ENCODE measurements around the gene GRN. TPM values are rescaled to one million over a fixed set of nuclear protein-coding genes. Genes with fewer than 3 reads are reported as not detected.

Gene GRN
- polyA plus RNA-seq, 1 of the 3 experiments (the other 2 are of a cell fraction) = 442 TPM

DNA sequence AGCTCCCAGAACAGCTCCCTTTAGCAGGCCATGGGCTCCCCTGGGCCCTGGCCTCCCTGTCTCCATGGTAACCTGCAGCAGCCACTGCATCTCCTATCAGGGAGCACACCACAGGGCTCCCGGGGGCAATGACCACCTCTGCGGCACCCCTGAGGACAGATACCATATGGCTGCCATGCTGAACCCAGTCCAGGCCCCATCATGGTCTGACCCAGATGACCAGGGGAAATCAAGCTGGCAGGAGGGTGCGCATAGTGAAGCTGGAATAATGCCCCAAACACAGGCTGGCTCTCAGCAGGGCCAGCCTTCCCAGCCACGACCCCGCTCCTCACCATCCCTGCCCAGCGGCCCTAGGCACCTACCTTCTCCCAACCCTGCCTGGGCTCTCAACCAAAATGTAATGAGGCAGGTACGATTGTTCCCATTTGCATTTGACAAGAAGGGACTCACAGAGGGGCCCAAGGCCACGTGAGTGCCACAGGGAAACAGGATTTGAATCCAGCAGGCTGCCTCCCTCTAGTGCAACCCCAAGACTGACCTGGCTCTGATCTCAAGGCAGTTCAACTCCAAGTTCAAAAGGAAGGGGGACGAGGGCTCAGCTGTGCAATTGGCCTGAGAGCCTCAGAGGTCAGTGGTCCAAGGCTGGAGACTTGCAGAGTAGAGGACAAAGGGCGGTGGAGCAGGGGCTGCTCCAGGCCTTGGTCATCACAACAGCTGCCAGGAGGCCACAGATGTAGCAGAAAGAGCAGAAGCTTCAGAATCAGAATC, 34.3 kb upstream of the GRN start:
- no peak overlapping the region for H3K4me3 ChIP-seq (ENCODE audit: low read depth in 2 of 2, low read length in 1 of 2)
- no peaks in the 10 kb centered on the region for H3K9me3 ChIP-seq
- H2AFZ ChIP-seq (ENCODE audit: low read depth) = no peak overlapping the region
- H3K36me3 ChIP-seq (replicated peaks in 1 of 2; ENCODE audit: control insufficient read depth in 1 of 2, insufficient read depth in 2 of 2, low read length in 1 of 2) = no peaks in the 10 kb centered on the region
- H3K27me3 ChIP-seq (ENCODE audit: insufficient read depth) = no peaks in the 10 kb centered on the region
- no peaks in the 10 kb centered on the region for H3K79me2 ChIP-seq (ENCODE audit: insufficient read depth)
- POLR2A ChIA-PET = interaction anchor here (1.0 to 4.4 kb wide), 4 partner anchors 9 to 112 kb away, joined by 3 to 34 read pairs (median 22); partner anchors contain the start of gene SLC25A39
- no peak overlapping the region for H3K4me2 ChIP-seq
- WGBS (ENCODE audit: low lambda C conversion rate) = 23% methylated on average over 5 of the region's 10 CpGs
- no peaks in the 10 kb centered on the region for H4K20me1 ChIP-seq (ENCODE audit: insufficient read depth)
- peaks cover 0 to 31% of the 10 kb centered on the region in 2 experiments; a peak in 1 of 4 replicates for H3K4me1 ChIP-seq (ENCODE audit: control insufficient read depth in 1 of 2, insufficient read depth in 2 of 2, low read depth in 1 of 2, low read length in 1 of 2)
- H3K27ac ChIP-seq (ENCODE audit: low read depth in 2 of 2, low read length in 1 of 2) = no peak overlapping the region
- no peaks in the 10 kb centered on the region for H3K9me2 ChIP-seq
- H3F3A ChIP-seq (replicated peaks; ENCODE audit: insufficient read depth) = no peaks in the 10 kb centered on the region
- CTCF ChIA-PET = interaction anchor here (1.1 to 5.7 kb wide), 7 partner anchors 13 to 125 kb away, joined by 3 to 37 read pairs (median 6); partner anchors contain the start of genes GRN, SLC25A39 and UBTF
- H3K9ac ChIP-seq = no peak overlapping the region
- no peak for TF ChIP-seq EP300 (IDR thresholded peaks at IDR 0.05; ENCODE audit: borderline replicate concordance in 1 of 2, low read depth in 1 of 2, low read length in 1 of 2)
- no peak for TF ChIP-seq SIN3A (IDR thresholded peaks at IDR 0.05; ENCODE audit: borderline replicate concordance, low read depth, low read length)
- TF ChIP-seq TEAD4 (IDR thresholded peaks at IDR 0.05; ENCODE audit: borderline replicate concordance, insufficient read depth) = no peak
- TF ChIP-seq, protein P1, sequence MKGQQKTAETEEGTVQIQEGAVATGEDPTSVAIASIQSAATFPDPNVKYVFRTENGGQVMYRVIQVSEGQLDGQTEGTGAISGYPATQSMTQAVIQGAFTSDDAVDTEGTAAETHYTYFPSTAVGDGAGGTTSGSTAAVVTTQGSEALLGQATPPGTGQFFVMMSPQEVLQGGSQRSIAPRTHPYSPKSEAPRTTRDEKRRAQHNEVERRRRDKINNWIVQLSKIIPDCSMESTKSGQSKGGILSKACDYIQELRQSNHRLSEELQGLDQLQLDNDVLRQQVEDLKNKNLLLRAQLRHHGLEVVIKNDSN (IDR thresholded peaks at IDR 0.05; ENCODE audit: borderline replicate concordance, low read depth) = no peak
- TF ChIP-seq FOSL2 (IDR thresholded peaks at IDR 0.05; ENCODE audit: borderline replicate concordance, low read depth) = no peak
- no peak for TF ChIP-seq TAF1 (IDR thresholded peaks at IDR 0.05; ENCODE audit: borderline replicate concordance, low read depth, low read length)
- TF ChIP-seq USF2 (IDR thresholded peaks at IDR 0.05; ENCODE audit: borderline replicate concordance, low read depth, low read length) = no peak
- TF ChIP-seq RFX5 (IDR thresholded peaks at IDR 0.05; ENCODE audit: low read length) = no peak
- no peak for TF ChIP-seq ZBTB33 (IDR thresholded peaks at IDR 0.05; ENCODE audit: borderline replicate concordance, low read depth)
- TF ChIP-seq, protein P2, sequence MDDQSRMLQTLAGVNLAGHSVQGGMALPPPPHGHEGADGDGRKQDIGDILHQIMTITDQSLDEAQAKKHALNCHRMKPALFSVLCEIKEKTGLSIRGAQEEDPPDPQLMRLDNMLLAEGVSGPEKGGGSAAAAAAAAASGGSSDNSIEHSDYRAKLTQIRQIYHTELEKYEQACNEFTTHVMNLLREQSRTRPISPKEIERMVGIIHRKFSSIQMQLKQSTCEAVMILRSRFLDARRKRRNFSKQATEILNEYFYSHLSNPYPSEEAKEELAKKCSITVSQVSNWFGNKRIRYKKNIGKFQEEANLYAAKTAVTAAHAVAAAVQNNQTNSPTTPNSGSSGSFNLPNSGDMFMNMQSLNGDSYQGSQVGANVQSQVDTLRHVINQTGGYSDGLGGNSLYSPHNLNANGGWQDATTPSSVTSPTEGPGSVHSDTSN (IDR thresholded peaks at IDR 0.05) = no peak
- no peak for TF ChIP-seq MEF2A (IDR thresholded peaks at IDR 0.05; ENCODE audit: borderline replicate concordance, low read depth)
- TF ChIP-seq, protein P3, sequence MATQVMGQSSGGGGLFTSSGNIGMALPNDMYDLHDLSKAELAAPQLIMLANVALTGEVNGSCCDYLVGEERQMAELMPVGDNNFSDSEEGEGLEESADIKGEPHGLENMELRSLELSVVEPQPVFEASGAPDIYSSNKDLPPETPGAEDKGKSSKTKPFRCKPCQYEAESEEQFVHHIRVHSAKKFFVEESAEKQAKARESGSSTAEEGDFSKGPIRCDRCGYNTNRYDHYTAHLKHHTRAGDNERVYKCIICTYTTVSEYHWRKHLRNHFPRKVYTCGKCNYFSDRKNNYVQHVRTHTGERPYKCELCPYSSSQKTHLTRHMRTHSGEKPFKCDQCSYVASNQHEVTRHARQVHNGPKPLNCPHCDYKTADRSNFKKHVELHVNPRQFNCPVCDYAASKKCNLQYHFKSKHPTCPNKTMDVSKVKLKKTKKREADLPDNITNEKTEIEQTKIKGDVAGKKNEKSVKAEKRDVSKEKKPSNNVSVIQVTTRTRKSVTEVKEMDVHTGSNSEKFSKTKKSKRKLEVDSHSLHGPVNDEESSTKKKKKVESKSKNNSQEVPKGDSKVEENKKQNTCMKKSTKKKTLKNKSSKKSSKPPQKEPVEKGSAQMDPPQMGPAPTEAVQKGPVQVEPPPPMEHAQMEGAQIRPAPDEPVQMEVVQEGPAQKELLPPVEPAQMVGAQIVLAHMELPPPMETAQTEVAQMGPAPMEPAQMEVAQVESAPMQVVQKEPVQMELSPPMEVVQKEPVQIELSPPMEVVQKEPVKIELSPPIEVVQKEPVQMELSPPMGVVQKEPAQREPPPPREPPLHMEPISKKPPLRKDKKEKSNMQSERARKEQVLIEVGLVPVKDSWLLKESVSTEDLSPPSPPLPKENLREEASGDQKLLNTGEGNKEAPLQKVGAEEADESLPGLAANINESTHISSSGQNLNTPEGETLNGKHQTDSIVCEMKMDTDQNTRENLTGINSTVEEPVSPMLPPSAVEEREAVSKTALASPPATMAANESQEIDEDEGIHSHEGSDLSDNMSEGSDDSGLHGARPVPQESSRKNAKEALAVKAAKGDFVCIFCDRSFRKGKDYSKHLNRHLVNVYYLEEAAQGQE (IDR thresholded peaks at IDR 0.05; ENCODE audit: low read depth, low read length) = no peak
- TF ChIP-seq NFIC (IDR thresholded peaks at IDR 0.05; ENCODE audit: borderline replicate concordance) = no peak
- TF ChIP-seq ELF1 (IDR thresholded peaks at IDR 0.05) = no peak
- DNase-seq = no peak

All from SK-N-SH (cell line).